Transverse colon (tissue), 4 donors: Measurements from ENCODE around the gene ATP6AP2. TPM values are rescaled to one million over a fixed set of nuclear protein-coding genes. Genes with fewer than 3 reads are reported as not detected.

Experiments
- DNase-seq: peaks from one replicate; pipeline ENCODE4 v3.0.0-alpha.2; 2019
- H3K27ac ChIP-seq, 4 donors: fragments of 200-600 bp; sonication (generic); 2 replicates each; pipeline ENCODE4 v1.5.1; 2016 to 2018; ENCODE audit warnings: inconsistent platforms in 4 of 4
- H3K27me3 ChIP-seq: fragments of 200-600 bp; sonication (generic); 2 replicates; pipeline ENCODE4 v1.5.1; 2017; ENCODE audit warnings: inconsistent platforms
- H3K36me3 ChIP-seq, 4 donors: fragments of 200-600 bp; sonication (generic); 2 replicates each; pipeline ENCODE4 v1.5.1; 2017 to 2019; ENCODE audit warnings: inconsistent platforms in 4 of 4
- H3K4me1 ChIP-seq, 4 donors: fragments of 200-600 bp; sonication (generic); 2 replicates each; pipeline ENCODE4 v1.5.1; 2017 to 2020; ENCODE audit warnings: inconsistent platforms in 4 of 4
- H3K4me3 ChIP-seq, 4 donors: fragments of 200-600 bp; sonication (generic); 1 replicate in 1 of 4; 2 replicates in 3 of 4; pipeline versions ENCODE4 v1.5.1 to v1.6.1; 2017 to 2019; ENCODE audit warnings: inconsistent platforms in 4 of 4
- H3K9me3 ChIP-seq, 2 donors: fragments of 200-600 bp; sonication (generic); 2 replicates each; pipeline ENCODE4 v1.5.1; 2017 to 2019; ENCODE audit warnings: inconsistent platforms in 2 of 2
- EP300 ChIP-seq: sonication (generic); formaldehyde crosslinking; IDR thresholded peaks from one replicate; pipeline ENCODE4 v1.6.1; 2017; ENCODE audit warnings: antibody characterized with exemption, low read depth
- POLR2A ChIP-seq: fragments of 450-650 bp; IDR thresholded peaks from one replicate; pipeline ENCODE4 v1.6.1; 2016; ENCODE audit warnings: antibody characterized with exemption, mild to moderate bottlenecking, moderate library complexity
- POLR2AphosphoS5 ChIP-seq, 3 donors: sonication (generic); formaldehyde crosslinking; IDR thresholded peaks; one replicate each; pipeline ENCODE4 v1.6.1; 2016; ENCODE audit warnings: antibody characterized with exemption in 3 of 3
- WGBS, 2 donors: methylation state at CpG; one replicate each; pipeline ENCODE4 v1.1.5; 2018; ENCODE audit warnings: low coverage in 1 of 2; 5-methylcytosine and 5-hydroxymethylcytosine counted together
- in situ Hi-C, 4 donors: fragments of 200-750 bp; cut with MboI; loops; one replicate each; pipeline versions ENCODE4 v1.15.0 to v1.15.1; 2017; ENCODE audit warnings: low sequenced_read_pairs in 3 of 4, low pct_ligation_motif_present in 1 of 4, low pct_unique_long_range_greater_than_20kb in 1 of 4
- intact Hi-C: fragments of 100-400 bp; cut with DNase I; formaldehyde crosslinking; loops from one replicate; pipeline ENCODE4 v1.15.1; 2023; ENCODE audit warnings: low total_unique reads
- total RNA-seq, 4 donors: library from RNA; depleted of rRNA; stranded (reverse); fragments of >200 nt; gene quantifications; one replicate each; pipeline ENCODE4 v1.1.0, GENCODE V29; 2016
- TF ChIP-seq, protein P1 (sequence below), 5 experiments: fragments of 200-600 bp in 3 of 5; fragments of 450-650 bp in 2 of 5; sonication (generic) in 3 of 5; IDR thresholded peaks; 1 replicate in 2 of 5; 2 replicates in 3 of 5; pipeline ENCODE4 v1.5.1; 2016 to 2017; ENCODE audit warnings: antibody characterized with exemption in 5 of 5, inconsistent platforms in 3 of 5, mild to moderate bottlenecking in 2 of 5, moderate library complexity in 1 of 5

Gene ATP6AP2, protein sequence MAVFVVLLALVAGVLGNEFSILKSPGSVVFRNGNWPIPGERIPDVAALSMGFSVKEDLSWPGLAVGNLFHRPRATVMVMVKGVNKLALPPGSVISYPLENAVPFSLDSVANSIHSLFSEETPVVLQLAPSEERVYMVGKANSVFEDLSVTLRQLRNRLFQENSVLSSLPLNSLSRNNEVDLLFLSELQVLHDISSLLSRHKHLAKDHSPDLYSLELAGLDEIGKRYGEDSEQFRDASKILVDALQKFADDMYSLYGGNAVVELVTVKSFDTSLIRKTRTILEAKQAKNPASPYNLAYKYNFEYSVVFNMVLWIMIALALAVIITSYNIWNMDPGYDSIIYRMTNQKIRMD
- total RNA-seq, result 10 to 100 TPM; 10.3 to 95.9 (median 62.3) TPM

- H3K27ac ChIP-seq, result peak within 1 kb of the TSS; percentile 85 to 98 (median 95)
- intact Hi-C loops, result no loop called here
- WGBS, 2 donors, result 58% methylated on average over 54 of the region's 89 CpGs; no CpG with 5 or more reads in 1 of the 2 donors
- H3K4me3 ChIP-seq, result peak within 1 kb of the TSS; percentile 63 to 84 (median 72)
- H3K27me3 ChIP-seq, result no peaks in the 10 kb centered on the region
- no peaks in the 10 kb centered on the region for H3K9me3 ChIP-seq
- peak; percentile 93 for DNase-seq
- H3K36me3 ChIP-seq, result no peaks in the 10 kb centered on the region
- in situ Hi-C loops, result no loop called here
- TF ChIP-seq EP300 (no peak), POLR2A (peak; percentile 90), POLR2AphosphoS5 (IDR thresholded peaks at IDR 0.05) (peak; percentile 84 to 94 (median 93))
- TF ChIP-seq, protein P1, sequence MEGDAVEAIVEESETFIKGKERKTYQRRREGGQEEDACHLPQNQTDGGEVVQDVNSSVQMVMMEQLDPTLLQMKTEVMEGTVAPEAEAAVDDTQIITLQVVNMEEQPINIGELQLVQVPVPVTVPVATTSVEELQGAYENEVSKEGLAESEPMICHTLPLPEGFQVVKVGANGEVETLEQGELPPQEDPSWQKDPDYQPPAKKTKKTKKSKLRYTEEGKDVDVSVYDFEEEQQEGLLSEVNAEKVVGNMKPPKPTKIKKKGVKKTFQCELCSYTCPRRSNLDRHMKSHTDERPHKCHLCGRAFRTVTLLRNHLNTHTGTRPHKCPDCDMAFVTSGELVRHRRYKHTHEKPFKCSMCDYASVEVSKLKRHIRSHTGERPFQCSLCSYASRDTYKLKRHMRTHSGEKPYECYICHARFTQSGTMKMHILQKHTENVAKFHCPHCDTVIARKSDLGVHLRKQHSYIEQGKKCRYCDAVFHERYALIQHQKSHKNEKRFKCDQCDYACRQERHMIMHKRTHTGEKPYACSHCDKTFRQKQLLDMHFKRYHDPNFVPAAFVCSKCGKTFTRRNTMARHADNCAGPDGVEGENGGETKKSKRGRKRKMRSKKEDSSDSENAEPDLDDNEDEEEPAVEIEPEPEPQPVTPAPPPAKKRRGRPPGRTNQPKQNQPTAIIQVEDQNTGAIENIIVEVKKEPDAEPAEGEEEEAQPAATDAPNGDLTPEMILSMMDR (IDR thresholded peaks at IDR 0.05), result no peak
- peaks cover 3 to 13% (median 6%) of the 10 kb centered on the region in 4 donors for H3K4me1 ChIP-seq
These were observed at the start of gene ATP6AP2 for GRCh38 chrX:40580537-40581335. ATP6AP2 (plus strand) TSS chrX:40580970; CDS start chrX:40581066, 96 bp downstream.

DNA sequence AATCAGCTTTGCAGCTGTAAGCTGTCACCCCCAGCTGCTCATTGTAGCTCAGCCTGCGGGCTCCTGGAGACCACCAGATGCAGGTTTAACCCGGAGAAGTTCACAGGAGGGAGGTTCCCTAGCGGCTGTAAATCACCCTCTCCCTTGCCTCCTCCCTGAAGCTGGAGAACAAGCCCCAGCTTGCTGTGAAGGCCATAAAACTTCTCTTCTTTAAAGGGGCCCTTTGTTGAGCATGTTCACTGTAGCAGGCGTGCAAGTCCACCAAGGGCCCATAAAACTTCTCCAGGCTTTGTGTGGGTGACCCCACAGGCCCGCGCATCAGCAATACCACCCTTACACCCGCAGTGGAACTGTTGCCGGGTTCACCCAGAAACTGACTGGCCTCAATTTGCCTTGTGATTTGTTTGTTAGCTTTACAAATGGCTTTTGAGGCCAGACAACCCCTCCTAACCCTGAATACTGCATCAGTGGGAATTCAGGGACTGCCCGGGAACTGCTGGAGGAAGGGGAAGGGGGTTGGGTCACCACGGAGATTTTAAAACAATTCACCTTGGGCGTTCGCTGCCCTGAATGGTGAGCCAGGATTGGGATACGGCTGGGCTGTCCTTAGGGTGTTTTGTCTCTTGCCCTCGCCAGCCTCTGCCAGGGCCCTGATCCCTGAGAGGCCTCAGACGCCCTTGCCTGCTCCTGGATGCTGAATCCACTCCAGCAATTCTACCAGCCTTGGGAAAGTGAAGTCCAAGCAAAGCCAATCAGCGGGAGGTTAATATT lies 49.5 kb upstream of the ATP6AP2 start:
- no peaks in the 10 kb centered on the region for H3K4me1 ChIP-seq
- TF ChIP-seq EP300 (no peak), POLR2A (no peak), POLR2AphosphoS5 (IDR thresholded peaks at IDR 0.05) (no peak)
- TF ChIP-seq, protein P1 (IDR thresholded peaks at IDR 0.05), result no peak
- H3K27ac ChIP-seq, result no peak overlapping the region
- 43% methylated on average over 16 of the region's 16 CpGs; no CpG with 5 or more reads in 1 of the 2 donors for WGBS, 2 donors
- no peaks in the 10 kb centered on the region for H3K9me3 ChIP-seq
- intact Hi-C loops, result no loop called here
- no peak for DNase-seq
- no peaks in the 10 kb centered on the region for H3K27me3 ChIP-seq
- in situ Hi-C loops, result no loop called here
- no peak overlapping the region for H3K4me3 ChIP-seq
- H3K36me3 ChIP-seq, result no peaks in the 10 kb centered on the region

DNA sequence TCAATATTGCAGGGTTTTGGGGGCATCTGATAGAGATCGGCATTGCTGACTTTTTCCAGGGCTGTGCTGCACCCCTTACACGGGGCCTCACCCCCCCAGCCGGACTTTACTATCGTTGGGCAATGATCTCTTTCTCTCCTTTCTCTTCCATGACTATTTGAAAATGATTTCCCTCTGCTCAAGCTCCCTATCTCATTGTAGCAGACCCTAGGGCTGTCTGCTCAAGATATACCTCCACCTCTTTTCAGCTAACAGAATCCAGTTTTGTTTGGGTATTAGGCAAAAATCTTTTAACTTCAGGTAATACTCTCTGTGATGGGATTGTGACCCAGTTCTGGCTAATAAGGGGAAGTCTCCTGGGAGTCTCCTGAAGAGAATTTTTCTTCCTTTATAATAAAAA lies 43.5 kb upstream of the ATP6AP2 start:
- Histone ChIP-seq H3K9me3 (no peaks in the 10 kb centered on the region), H3K4me1 (peaks cover 0 to 12% (median 5%) of the 10 kb centered on the region in 4 donors), H3K27me3 (no peaks in the 10 kb centered on the region), H3K27ac (no peak overlapping the region), H3K4me3 (no peak overlapping the region), H3K36me3 (no peaks in the 10 kb centered on the region)
- in situ Hi-C loops, result no loop called here
- WGBS, 2 donors, result 83% methylated on average over 4 of the region's 4 CpGs; no CpG with 5 or more reads in 1 of the 2 donors
- no peak for DNase-seq
- intact Hi-C loops, result no loop called here
- TF ChIP-seq, protein P1 (IDR thresholded peaks at IDR 0.05), result no peak
- TF ChIP-seq EP300 (no peak), POLR2AphosphoS5 (IDR thresholded peaks at IDR 0.05) (no peak), POLR2A (no peak)

- intact Hi-C loops, result no loop called here
- no peaks in the 10 kb centered on the region for H3K36me3 ChIP-seq
- no peaks in the 10 kb centered on the region for H3K27me3 ChIP-seq
- H3K4me3 ChIP-seq, result no peak overlapping the region
- H3K4me1 ChIP-seq, result peaks cover 0 to 12% (median 5%) of the 10 kb centered on the region in 4 donors
- H3K27ac ChIP-seq, result no peak overlapping the region
- WGBS, 2 donors, result 47% methylated on average over 5 of the region's 5 CpGs; no CpG with 5 or more reads in 1 of the 2 donors
- no peak for TF ChIP-seq EP300
- no peak for DNase-seq
- H3K9me3 ChIP-seq, result no peaks in the 10 kb centered on the region
- in situ Hi-C loops, result no loop called here
These were observed 42.4 kb upstream of the ATP6AP2 start for GRCh38 chrX:40538406-40538805.
